G401 (cell line): Measurements from ENCODE around the gene RAB27B. TPM values are rescaled to one million over a fixed set of nuclear protein-coding genes. Genes with fewer than 3 reads are reported as not detected.

Experiments used
- DNase-seq: peaks from one replicate; pipeline ENCODE4 v3.0.0-alpha.2; 2015; ENCODE audit warnings: low spot score
- in situ Hi-C: cut with HindIII; loops from 2 replicates; pipeline ENCODE4 v1.10.0; 2016; ENCODE audit warnings: low sequenced_read_pairs, mixed read lengths
- total RNA-seq: library from RNA; depleted of rRNA; stranded (reverse); fragments of >200 nt; shearing (Covaris generic); gene quantifications from 2 replicates; pipeline ENCODE4 v1.2.3, GENCODE V29; 2014

The RAB27B gene
- total RNA-seq, 1 experiment from 2014 or later = not detected

GRCh38 chr18:54888933-54889332 lies 60.7 kb downstream of the RAB27B start:
- DNase-seq = no peak
- in situ Hi-C loops = no loop called here

DNA sequence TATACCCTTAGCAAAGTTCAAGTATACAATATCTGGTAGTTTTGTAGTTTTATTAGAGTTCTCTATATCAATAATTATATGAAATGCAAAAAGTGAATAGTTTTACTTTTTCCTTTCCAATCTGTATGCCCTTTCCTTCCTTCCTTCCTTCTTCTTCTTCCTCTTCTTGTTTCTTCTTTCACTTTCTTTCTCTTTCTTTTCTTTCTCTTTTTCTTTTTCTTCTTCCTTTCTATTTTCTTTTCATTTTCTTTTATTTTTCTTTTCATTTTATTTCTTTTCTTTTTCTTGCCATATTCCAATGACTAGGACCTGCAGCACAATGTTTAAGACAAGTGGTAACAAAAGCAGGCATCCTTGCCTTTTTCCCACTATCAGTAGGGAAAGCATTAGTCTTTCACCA lies 71.2 kb downstream of the RAB27B start:
- DNase-seq = no peak
- in situ Hi-C loops = no loop called here

DNA sequence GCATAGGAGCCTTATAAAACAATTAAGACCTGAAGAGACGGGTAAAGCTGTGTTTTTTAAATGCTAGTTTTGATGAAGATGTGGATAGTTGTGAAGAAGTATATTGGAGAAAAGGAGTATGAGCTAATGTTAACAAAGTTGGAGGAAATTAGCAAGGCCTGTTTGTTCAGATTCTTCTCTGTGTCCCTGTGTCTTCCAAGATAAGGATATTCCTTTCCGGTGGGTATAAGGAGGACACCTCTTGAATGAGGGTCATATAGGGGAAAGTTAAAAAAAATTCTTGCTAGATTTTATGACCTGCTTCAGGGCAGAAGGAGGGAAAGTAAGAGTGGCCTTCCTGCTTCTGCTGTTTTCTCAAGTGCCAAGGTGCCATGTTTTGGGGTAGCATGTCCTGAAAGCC lies 72.0 kb downstream of the RAB27B start:
- DNase-seq = no peak
- in situ Hi-C loops = no loop called here

DNA sequence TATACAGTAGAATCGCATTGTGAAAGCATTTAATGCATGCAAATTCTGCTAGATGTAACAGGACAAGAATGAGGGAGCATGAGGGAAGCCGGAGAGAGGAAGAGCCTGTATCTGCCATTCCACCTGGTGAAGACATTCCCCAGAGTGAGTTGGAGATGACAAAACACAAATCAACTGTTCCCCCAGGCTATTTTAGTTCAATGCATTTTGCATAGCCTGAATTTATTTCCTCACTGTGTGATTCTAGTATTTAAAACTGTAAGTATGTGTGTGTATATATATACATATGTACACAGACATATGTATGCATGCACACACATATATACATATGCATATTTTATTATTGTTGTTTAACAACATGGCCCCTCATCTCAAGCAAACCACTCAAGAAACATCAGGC lies 76.3 kb downstream of the RAB27B start:
- in situ Hi-C loops = no loop called here
- DNase-seq = no peak

DNA sequence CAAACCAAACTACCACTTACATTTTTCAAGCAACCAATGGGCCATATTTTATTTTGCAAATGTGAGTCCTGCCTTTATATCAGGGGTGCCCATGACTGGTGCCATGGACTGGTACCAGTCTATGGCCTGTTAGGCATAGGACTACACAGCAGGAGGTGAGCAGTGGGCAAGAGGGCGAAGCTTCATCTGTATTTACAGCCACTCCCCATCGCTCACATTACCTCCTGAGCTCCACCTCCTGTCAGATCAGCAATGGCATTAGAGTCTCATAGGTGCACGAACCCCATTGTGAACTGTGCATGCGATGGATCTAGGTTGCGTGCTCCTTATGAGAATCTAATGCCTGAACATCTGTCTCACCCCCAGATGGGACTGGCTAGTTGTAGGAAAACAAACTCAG lies 77.4 kb downstream of the RAB27B start:
- in situ Hi-C loops = no loop called here
- DNase-seq = no peak

GRCh38 chr18:54906331-54907185 lies 78.3 kb downstream of the RAB27B start:
- no peak for DNase-seq
- in situ Hi-C loops = no loop called here

- no peak for DNase-seq
- in situ Hi-C loops = no loop called here
Observed at GRCh38 chr18:54909538-54909937, 81.3 kb downstream of the RAB27B start.

DNA sequence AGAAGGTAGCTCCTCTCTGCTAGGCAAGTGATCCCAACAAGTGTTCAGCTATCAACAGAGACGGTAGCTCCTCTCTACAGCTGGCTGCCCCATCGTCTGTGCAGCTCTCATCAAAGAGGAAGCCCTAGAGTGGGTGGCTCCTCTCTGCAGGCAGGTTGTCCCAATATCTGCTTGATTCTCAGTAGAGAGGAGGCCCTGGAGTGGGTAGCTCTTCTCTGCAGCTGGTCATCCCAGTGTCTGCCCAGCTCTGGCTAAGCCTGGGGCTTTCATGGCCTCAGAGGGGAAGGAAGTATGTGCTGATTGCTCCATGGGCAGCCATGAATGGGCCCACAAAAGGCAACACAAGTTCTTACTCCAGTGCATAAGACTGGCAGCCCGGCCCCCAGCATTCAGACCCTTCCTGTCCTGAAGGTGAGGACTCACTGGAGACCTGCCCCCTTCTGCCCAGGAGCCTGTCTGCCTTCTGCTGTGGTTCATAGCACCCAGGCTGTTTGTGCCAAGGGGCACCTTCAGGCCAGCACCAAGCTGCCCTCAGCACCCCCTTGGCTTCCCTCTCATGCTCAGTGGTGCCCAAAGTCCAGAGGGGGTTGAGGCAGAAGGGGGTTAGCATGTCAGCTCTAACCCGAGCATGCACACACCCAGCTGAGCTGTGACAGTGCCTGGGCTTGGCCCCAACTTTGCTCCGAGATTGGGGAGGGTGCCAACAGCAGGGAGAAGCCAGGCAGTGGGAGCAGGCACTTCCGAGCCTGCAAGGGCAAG lies 82.1 kb downstream of the RAB27B start:
- no peak for DNase-seq
- in situ Hi-C loops = no loop called here

DNA sequence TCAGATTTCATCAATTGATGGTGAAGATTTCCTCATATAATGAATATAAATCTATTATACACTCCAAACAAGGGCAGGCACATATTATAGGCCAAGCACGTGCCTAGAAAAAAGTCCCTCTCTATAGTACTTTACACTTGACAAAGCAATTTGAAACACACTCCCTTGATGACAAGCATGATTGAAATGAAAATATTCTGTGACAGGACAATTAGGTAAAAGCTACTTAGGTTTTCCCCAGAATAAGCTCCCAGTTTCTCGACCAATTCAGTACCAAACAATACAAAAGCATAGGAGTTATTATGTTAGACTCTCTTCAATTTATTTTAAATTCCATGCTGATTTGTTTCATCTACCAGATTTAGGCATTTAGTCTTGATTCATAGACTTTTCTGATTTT lies 83.3 kb downstream of the RAB27B start:
- in situ Hi-C loops = no loop called here
- DNase-seq = no peak

- no peak for DNase-seq
- in situ Hi-C loops = no loop called here
Observed at GRCh38 chr18:54914816-54915215, 86.5 kb downstream of the RAB27B start.

DNA sequence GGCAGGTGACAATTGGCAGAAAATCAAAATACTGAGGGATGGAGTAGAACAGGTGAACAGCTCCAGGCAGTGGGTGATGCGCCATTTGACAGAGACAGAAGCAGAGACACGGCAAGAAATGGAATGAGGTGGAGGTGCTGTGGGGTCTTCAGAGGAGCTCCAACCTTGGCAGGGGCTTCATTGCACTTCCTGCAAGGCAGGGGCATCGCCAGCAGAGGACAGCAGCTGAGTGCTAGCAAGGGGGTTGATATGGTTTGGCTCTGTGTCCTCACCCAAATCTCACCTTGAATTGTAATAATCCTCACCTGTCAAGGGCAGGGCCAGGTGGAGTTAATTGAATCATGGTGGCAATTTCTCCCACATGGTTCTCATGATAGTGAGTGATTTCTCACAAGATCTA lies 88.2 kb downstream of the RAB27B start:
- in situ Hi-C loops = no loop called here
- DNase-seq = no peak

- in situ Hi-C loops = no loop called here
- no peak for DNase-seq
Observed at GRCh38 chr18:54918060-54918459, 89.8 kb downstream of the RAB27B start.

DNA sequence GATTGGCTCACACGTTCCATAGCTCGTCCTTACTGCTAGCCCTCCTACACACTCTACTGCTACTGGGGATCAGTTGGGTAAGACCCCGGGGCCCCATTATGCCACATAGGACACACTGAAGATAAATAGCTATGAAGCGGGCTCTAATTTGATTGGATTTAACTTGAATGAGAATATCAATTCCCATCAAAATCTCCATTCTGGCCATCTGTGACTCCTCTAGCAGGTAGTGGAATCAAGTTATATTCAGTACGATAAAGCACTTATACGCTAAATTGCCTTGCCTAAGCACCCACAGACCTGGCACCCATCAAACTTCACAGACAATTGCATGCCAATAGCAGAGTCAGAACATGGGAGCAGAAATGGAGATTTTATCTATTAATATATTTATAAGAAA lies 91.1 kb downstream of the RAB27B start:
- DNase-seq = no peak
- in situ Hi-C loops = no loop called here

DNA sequence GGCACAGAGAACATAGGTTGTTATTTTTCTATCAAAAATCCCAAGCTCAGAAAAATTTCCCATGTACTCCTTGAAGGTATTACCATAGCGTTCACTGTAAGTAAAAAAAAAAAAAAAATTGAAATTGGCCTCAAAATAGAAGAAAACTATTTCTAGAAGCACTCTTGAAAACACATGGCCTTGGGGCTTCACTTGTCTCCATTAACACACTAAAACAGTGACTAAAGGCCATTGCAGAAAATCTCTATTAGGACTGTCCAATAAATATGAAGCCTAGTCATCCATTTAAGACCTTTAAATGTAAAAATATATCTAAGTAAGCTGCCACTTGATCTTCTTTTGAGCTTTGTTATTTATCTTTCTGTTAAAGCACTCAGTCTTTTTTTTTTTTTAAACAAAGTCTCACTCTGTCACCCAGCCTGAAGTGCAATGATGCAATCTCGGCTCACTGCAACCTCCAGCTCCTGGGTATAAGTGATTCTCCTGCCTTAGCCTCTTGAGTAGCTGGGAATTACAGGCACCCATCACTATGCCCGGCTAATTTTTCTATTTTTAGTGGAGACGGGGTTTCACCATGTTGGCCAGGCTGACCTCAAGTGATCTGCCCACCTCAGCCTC lies 95.2 kb downstream of the RAB27B start:
- no peak for DNase-seq
- in situ Hi-C loops = no loop called here

GRCh38 chr18:54924948-54925347 lies 96.7 kb downstream of the RAB27B start:
- no peak for DNase-seq
- in situ Hi-C loops = no loop called here

- in situ Hi-C loops = no loop called here
- no peak for DNase-seq
Observed at GRCh38 chr18:54926593-54927325, 98.5 kb downstream of the RAB27B start.

DNA sequence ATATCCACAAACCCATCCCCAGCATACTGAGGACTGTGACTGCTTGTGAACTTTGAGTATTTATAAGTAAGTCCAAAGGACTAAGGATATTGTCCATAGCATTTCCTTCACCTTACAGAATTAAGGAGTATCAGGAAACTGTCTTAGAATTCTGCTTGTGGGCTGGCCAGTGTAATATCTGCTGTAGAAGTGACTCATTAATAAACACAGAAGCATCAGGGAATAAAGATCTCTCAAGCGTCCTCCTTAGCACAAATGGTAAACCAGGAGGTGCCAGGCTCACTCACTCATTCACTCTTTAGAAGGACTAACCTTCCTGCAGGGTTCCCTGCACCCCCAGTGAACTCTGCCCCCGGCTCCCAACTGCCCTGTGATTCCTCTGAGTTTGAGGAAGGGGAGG lies 100.0 kb downstream of the RAB27B start:
- in situ Hi-C loops = no loop called here

DNA sequence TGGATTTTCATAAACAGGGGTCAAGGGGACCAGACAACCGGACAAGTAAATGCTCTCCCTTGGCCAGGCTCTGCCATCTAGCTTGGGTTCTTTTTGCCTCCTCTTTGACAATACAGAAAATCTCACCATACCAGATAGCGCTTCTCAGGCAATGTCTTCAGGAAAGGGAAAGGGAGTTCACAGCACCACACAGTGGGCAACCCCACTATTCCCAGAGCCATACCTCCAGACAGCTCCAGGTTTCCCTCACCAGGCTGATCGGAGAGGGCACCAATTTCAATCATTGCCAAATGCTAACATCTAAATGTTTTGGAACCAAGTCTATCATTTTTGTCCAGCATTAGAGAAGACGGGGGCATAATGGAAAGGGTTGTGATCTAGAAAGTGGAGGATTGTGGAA lies 102.9 kb downstream of the RAB27B start:
- DNase-seq = no peak
- in situ Hi-C loops = no loop called here

More for the DNA sequence above, 100.0 kb downstream of the RAB27B start:
- no peak for DNase-seq

GRCh38 chr18:54932472-54932871 lies 104.2 kb downstream of the RAB27B start:
- in situ Hi-C loops = no loop called here
- DNase-seq = no peak

- in situ Hi-C loops = no loop called here
- no peak for DNase-seq
Observed at GRCh38 chr18:54938506-54938905, 110.2 kb downstream of the RAB27B start.
